Testis (tissue), 3 donors: Measurements from ENCODE around the gene ALG14. TPM values are rescaled to one million over a fixed set of nuclear protein-coding genes. Genes with fewer than 3 reads are reported as not detected.

Experiments used
- DNase-seq: peaks from one replicate; pipeline ENCODE4 v3.0.0-alpha.2; 2019
- H3K27ac ChIP-seq, 2 donors: fragments of 200-600 bp; sonication (generic); one replicate each; pipeline ENCODE4 v1.5.1; 2019
- H3K27me3 ChIP-seq: fragments of 200-600 bp; sonication (generic); one replicate; pipeline ENCODE4 v1.5.1; 2019
- H3K36me3 ChIP-seq: fragments of 200-600 bp; sonication (generic); one replicate; pipeline ENCODE4 v1.5.1; 2017; ENCODE audit warnings: low read depth; ENCODE audit errors: missing control alignments
- H3K4me1 ChIP-seq: fragments of 200-600 bp; sonication (generic); one replicate; pipeline ENCODE4 v1.5.1; 2019
- H3K4me3 ChIP-seq, 2 donors: fragments of 200-600 bp; sonication (generic); one replicate each; pipeline ENCODE4 v1.5.1; 2017 to 2019
- H3K9me3 ChIP-seq: fragments of 200-600 bp; sonication (generic); one replicate; pipeline ENCODE4 v1.5.1; 2017
- POLR2A ChIP-seq: fragments of 450-650 bp; IDR thresholded peaks from one replicate; pipeline ENCODE4 v1.6.1; 2017; ENCODE audit warnings: antibody characterized with exemption, mild to moderate bottlenecking, moderate library complexity
- WGBS, 2 donors: methylation state at CpG; one replicate each; pipeline ENCODE4 v1.1.5; 2018; 5-methylcytosine and 5-hydroxymethylcytosine counted together
- intact Hi-C: fragments of 100-400 bp; cut with DNase I; formaldehyde crosslinking; loops from one replicate; pipeline ENCODE4 v1.15.1; 2023; ENCODE audit warnings: low total_unique reads
- polyA plus RNA-seq: library from polyadenylated mRNA; stranded (reverse); fragments of 350-450 nt; fragmentation: Illumina TruSeq; extraction: RNeasy Lipid Tissue Mini Kit (QIAGEN cat#74804); gene quantifications from one replicate; pipeline ENCODE4 v1.2.3, GENCODE V29; 2014; ENCODE audit warnings: low read depth, low replicate concordance; ENCODE audit not compliant: insufficient read depth
- total RNA-seq, 2 donors: library from RNA; depleted of rRNA; stranded (reverse); fragments of >200 nt; gene quantifications; one replicate each; pipeline ENCODE4 v1.2.3, GENCODE V29; 2016
- TF ChIP-seq, protein P1 (sequence below), 3 experiments: fragments of 450-650 bp in 2 of 3; fragments of 200-600 bp in 1 of 3; sonication (generic) in 1 of 3; IDR thresholded peaks; one replicate each; pipeline ENCODE4 v1.5.1; 2016 to 2019; ENCODE audit warnings: antibody characterized with exemption in 3 of 3, mild to moderate bottlenecking in 2 of 3, moderate library complexity in 1 of 3

ALG14 gene
- total and polyA plus RNA-seq, 3 donors from 2014 or later, result 3.3 to 24.1 (median 5.3) TPM

DNA sequence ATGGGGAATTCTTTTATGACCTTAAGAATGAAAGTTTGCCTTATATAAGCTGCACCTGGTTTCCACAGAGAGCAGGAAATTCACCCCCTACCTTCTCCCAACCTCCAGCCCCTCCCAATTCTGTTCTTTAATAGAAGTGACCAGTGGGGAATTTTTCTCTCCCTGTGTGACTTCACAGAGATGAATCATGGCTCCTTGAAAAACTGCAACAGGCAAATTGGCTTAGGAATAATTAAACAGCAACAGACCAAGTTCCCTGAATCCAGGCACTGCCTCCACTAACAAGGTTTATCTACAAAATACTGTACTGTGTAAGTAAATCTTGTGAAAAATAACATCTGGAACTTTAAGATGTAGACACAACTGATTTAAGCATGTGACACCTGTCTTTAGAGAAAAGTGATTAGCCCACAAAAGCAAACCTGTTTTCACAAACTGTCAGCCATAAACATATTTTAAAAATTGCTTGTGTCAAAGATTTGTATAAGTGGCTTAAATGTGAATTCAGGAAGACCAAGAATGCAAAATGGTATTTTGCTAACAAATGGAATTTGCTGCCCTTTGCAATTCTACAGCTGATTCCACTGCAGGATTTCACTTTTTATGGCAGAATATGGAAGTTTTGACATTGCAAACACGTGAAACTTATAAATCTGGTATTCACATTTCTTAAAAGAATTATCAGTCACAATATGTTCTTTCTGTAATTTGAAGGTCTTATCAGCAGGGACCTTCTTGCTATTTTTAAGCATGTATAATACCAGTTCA is 54.0 kb downstream of the ALG14 start:
- Histone ChIP-seq H3K36me3 (no peaks in the 10 kb centered on the region), H3K27ac (no peak overlapping the region), H3K27me3 (no peaks in the 10 kb centered on the region), H3K9me3 (no peaks in the 10 kb centered on the region), H3K4me3 (no peak overlapping the region), H3K4me1 (peaks cover 10% of the 10 kb centered on the region)
- intact Hi-C loops, result no loop called here
- TF ChIP-seq, protein P1, sequence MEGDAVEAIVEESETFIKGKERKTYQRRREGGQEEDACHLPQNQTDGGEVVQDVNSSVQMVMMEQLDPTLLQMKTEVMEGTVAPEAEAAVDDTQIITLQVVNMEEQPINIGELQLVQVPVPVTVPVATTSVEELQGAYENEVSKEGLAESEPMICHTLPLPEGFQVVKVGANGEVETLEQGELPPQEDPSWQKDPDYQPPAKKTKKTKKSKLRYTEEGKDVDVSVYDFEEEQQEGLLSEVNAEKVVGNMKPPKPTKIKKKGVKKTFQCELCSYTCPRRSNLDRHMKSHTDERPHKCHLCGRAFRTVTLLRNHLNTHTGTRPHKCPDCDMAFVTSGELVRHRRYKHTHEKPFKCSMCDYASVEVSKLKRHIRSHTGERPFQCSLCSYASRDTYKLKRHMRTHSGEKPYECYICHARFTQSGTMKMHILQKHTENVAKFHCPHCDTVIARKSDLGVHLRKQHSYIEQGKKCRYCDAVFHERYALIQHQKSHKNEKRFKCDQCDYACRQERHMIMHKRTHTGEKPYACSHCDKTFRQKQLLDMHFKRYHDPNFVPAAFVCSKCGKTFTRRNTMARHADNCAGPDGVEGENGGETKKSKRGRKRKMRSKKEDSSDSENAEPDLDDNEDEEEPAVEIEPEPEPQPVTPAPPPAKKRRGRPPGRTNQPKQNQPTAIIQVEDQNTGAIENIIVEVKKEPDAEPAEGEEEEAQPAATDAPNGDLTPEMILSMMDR (IDR thresholded peaks at IDR 0.05), result no peak
- TF ChIP-seq POLR2A, result no peak
- 35 to 42% methylated on average over 1 of the region's 1 CpG for WGBS, 2 donors
- DNase-seq, result no peak

DNA sequence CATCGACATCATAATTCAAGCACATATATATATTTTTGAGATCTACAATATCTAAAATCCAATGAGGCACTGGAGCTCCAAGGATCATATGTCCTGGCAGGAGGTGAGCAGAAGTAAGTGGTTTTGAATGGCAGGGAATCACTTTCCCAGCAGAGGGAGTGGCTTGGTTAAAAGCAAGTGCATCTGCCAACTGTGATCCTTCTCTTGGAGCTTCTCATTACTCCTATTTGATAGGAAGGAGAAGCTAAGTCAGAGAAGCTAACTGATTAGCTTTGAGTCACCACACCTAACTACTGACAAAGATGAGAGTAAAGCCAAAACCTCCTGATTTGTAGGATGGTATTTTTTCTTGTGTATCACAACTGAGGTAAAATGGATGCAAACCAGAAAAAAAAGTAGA is 55.0 kb downstream of the ALG14 start:
- Histone ChIP-seq H3K9me3 (no peaks in the 10 kb centered on the region), H3K4me3 (no peak overlapping the region), H3K36me3 (no peaks in the 10 kb centered on the region), H3K27ac (no peak overlapping the region), H3K27me3 (no peaks in the 10 kb centered on the region), H3K4me1 (peaks cover 10% of the 10 kb centered on the region)
- DNase-seq, result no peak
- whole genome bisulfite sequencing, 2 donors, result 83 to 90% methylated on average over 1 of the region's 1 CpG
- TF ChIP-seq, protein P1 (IDR thresholded peaks at IDR 0.05), result no peak
- intact Hi-C loops, result no loop called here

DNA sequence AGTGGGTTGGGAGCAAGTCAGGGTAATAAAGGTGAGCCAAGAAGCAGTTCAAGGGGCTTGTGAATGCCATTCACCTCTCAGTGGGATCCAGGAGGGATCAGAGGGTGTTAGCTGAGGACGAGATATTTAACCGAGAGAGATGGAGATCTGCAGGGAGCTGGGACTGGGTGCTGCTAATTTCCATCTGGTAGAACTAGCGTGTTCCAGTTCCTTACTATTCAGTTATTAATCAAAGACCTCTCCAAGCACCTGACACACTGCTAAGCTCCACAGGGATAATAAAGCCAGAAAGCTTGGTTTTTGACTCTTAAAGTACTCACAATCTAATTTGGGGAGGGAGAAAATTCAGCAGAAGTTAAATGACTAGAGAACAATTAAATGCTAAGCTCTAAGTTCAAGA is 57.7 kb downstream of the ALG14 start:
- intact Hi-C loops, result no loop called here
- 90 to 96% methylated on average over 3 of the region's 3 CpGs for WGBS, 2 donors
- Histone ChIP-seq H3K27me3 (no peaks in the 10 kb centered on the region), H3K27ac (no peak overlapping the region), H3K9me3 (no peaks in the 10 kb centered on the region), H3K4me3 (no peak overlapping the region), H3K4me1 (no peaks in the 10 kb centered on the region), H3K36me3 (no peaks in the 10 kb centered on the region)
- no peak for DNase-seq
- TF ChIP-seq, protein P1 (IDR thresholded peaks at IDR 0.05), result no peak
- no peak for TF ChIP-seq POLR2A

DNA sequence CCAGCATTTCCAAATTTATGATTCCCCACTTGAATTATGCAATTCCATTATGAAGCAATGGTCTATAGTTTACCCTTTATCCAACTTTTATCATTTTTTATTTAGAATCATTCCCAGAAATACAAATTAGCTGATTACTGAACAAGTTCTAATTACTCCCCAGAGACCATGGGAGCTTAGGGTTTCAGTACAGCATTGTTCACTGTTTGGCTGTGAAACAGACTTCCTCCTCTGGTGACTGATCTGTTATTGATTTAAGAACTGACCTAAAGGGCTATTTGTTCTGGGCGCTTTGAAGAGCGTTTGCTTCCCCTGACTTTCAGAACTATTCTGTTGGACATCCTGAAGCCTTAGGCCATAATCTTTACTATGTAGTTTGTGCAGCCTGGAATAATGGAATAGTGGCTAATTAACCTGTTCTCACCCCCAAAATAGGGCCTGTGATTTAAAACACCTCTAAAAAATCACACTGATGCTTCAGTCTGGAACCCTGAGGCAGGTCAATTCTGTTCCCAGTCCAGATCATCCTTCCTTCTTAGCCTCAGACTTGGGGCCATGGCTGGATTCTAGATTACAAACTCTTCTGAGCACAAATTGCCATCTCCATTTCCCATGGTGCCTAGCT is 58.7 kb downstream of the ALG14 start:
- WGBS, 2 donors, result 57 to 81% methylated on average over 2 of the region's 2 CpGs
- Histone ChIP-seq H3K27me3 (no peaks in the 10 kb centered on the region), H3K36me3 (no peaks in the 10 kb centered on the region), H3K4me1 (no peaks in the 10 kb centered on the region), H3K9me3 (no peaks in the 10 kb centered on the region), H3K27ac (no peak overlapping the region), H3K4me3 (no peak overlapping the region)
- DNase-seq, result no peak
- no peak for TF ChIP-seq POLR2A
- TF ChIP-seq, protein P1 (IDR thresholded peaks at IDR 0.05), result no peak
- intact Hi-C loops, result no loop called here
